ENCODE data around the gene LRRC4C.

The LRRC4C gene

DNA sequence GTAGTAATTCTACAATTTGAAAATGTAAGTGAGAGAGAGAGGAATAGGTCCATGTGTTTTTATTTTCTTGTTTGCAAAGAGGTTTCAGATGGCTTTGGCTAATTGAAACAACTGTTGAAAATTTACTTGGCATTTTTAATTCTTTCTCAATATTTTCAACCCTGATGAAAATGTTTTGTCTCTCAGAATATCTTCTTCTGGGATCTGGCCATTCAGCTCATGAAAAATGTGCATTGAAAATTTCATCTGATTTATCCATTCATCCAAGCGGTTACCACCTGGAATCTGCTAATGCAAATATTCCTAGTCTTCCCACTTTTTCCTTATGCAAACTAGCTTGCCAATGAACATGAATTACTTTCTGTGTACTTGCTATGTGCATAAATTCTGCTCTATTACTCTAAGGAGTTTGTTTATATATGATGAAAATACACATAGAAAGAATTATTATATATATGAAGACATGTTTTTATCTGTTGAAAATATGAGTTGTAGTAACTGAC lies 621.2 kb downstream of the LRRC4C start:
- DNase-seq: no peak

DNA sequence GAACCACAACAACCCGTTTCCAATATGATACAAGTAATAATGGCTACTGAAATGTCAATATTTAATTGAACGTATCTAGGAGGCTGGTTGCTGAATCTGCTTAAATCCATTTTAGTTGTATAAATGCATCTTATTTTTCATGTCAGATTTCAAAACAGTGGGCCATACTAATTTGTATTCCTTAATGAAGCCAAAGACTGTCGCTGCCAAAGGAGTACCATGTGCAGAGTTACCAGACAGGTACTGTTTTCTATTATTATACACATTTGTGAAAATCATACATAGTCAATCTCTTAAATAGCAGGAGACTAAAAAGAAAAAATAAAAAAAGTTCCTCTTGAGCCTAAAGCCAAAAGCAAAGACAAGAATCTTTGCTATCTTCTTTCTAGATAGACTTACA lies 632.3 kb downstream of the LRRC4C start:
- no peak for DNase-seq

DNA sequence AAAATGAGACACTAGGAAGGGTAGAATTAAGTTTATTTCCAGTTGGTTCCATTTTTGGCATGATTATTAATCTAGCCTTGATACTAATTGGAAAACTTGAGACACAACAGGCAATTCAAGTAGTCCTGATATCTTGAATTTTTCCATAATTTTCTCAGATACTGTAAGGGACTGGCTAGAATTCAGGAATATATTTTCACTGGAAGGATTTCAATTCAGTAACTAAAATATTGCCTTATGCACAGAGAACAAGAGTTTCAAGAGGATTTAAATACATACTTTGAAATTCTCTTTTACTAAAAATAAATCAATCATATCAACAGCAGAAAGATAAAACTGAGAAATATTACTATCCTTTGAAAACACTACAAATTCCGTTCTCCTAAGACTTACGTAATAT lies 632.9 kb downstream of the LRRC4C start:
- no peak for DNase-seq

DNA sequence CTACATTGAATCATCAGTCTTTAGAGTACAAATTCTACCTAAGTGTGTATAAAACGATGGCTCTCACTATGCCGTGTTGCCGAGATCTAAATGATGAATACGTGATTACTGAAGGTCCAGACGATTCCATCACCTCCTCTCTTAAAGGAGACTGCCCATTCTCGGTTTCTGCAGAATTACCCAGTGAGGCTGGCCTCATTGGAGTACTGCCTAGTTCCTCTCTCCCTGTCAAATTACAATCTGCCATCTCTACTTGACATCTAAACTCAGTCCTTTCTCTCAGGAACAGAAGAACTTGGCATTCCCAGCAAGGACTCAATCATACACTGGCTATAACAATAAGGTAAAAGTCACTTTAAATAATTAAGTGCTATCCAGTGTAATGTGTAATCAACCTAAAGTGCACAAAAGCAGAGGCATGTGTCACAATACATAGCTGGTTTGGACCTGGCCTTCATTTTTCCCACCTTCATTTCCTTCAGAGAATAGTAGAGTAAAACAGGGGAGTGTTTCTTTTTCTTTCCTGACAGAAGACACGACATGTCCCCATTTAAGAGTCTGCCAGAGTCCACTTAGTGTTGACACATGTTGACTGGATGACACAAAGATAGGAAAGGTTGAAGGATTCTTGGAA lies 634.1 kb downstream of the LRRC4C start:
- no peak for DNase-seq

DNA sequence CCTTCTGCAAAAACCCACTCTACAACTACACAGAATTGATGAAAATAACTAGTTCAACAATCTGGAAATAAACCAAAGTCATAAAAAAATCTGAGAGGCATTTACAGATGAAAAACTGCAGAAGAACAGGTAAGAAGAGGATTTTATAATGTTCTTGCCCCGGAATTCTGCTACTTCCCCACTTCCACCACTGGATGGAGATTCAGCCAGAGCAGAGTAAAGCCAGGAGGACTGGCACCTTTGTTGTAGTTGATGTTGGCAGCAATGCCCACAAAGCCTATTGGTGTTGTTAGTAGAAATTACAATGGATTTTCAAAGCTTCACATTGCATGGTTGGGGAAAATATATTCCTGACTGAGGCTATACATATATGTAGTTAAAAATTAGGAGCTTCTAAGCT lies 640.2 kb downstream of the LRRC4C start:
- no peak for DNase-seq

DNA sequence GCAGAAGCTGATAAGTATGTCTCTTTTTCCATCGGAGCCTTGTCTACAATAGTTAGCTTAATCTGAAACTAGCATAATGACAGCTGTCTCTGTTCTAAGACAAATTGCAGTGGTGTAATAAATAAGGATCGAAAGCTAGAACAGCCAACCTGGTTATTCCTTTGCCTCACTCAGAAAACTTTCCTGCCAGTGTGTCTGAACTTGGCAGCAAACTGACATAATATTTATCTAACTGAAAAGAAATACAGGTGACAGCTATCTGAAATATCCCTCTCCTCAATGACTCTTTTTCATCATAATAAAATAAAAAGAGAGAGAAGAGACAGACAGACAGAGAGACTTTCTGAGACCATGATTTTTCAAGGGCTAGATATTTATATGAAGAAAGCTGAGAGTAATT lies 642.5 kb downstream of the LRRC4C start:
- DNase-seq: no peak

DNA sequence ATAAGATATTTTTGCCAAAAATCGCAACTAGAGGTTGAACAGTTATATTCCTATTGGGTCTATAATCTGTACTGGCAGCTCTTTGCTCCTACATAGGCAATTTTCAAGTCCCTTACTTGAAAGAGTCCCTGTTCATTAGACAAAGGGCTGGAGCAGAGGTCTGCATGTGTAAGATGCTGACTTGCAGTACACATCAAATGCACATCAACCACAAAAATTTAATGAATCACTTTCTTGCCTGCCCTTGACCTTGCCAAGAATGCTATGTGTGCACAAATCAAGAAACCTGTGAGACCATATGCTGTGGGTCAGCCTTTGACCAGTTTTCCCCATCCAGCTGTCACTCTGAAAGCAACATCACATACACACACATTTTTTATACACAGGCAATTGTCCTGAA lies 661.5 kb downstream of the LRRC4C start:
- DNase-seq: no peak

DNA sequence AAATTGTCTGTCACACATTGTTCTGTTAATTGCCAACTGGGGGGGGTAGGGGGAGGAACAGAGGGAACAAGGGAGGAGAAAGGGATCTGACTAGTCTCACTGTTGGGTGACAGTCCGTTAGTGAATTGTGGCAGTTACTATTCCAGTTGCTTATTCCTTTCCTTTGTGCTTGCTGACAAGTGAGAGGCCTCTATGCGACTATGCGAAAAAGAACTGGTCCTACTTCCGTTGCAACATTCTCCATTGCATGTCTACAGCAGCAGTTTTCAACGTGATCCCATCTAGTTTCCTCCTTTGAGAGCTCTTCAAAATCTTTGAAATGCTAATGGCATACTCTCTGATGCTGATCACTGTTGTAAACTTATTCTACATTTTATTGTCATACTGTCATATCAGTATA lies 672.2 kb downstream of the LRRC4C start:
- no peak for DNase-seq

DNA sequence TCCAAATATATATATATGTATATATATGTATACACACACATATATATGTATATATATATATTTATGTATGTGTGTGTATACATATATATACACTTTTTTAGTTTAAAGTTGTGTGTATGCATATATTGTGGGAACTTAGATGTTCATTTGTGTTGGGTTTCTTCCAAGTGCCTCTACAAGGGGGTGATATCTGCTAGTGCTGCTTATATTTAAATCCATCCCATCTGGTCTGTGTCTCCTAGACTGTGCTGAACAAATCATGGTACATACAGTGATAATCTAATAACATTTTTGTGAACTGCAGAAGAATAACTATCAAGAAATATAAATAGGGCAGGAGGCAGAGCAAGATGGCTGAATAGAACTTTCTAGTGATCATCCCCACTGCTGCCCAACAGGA lies 696.4 kb downstream of the LRRC4C start:
- DNase-seq: no peak

DNA sequence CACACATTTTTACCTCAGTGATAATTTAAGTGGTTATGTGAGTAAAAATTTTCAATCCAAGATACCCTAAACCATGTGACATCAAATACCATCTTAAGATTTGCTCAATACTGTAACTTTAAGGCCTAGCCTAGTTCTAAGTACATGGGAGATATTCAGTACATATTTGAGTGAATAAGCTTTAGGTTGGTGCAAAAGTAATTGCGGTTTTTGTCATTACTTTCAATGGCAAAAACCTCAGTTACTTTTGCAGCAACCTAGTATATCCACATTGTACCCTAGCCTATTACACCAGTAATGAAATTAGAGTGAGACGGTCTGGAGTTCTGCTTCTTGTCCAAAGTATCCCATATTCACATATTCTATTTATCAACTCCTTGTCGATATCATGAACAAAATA lies 700.1 kb downstream of the LRRC4C start:
- no peak for DNase-seq

DNA sequence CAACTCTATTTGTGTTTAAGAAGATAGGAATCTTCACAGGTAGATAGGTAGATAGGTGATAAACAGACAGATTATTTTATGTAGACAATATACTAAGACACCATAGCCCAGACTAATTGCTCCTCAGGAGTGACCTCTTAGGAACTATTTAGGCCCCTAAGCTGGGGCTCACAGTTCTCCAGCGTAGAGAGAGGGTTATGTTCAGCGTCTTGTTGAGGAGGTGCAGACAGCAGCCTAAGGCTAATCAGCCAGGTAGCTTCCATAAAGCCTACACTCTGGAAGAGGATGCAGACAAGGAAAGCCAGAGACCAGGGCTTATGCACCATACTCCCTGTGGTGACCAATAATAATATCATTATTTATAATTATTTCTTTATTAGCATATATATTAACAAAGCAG lies 705.2 kb downstream of the LRRC4C start:
- DNase-seq: no peak

DNA sequence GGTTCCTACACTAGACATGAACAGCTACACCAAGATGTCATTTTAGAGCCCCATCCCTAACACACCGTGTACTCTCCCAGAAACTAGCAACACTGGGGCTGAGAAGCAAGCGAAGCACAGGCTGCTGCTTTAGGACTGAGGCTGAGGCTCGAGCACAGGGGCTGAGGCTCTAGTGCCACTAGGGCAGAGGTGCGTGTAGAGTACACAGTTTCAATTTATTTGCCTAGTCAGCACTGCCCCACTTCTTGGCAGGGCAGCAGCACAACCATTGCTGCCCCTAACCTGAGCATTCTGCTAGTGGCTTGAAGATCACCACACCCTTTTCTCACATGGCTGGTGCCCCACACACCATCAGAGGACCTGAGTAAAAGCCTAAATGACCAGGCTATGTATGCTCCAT lies 713.2 kb downstream of the LRRC4C start:
- DNase-seq: no peak

DNA sequence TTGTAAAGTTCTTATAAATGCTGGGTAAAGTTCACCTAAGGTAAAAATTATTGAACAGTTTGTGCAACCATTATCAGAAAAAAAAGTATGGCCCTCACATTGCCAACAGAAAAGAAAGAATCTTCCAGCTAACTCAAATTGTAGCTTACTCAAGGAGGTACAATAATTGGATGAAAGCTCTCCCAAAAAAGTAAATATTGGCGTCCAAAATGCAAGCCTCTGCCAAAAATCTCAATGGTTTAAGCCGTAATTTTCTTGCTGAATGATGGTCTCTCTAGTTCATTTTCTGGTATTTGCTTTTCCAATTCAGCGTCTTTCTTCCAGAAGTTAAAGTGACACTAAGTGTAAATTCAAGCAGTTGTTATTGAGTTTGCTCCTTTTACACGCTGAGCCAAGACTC lies 727.3 kb downstream of the LRRC4C start:
- no peak for DNase-seq

DNA sequence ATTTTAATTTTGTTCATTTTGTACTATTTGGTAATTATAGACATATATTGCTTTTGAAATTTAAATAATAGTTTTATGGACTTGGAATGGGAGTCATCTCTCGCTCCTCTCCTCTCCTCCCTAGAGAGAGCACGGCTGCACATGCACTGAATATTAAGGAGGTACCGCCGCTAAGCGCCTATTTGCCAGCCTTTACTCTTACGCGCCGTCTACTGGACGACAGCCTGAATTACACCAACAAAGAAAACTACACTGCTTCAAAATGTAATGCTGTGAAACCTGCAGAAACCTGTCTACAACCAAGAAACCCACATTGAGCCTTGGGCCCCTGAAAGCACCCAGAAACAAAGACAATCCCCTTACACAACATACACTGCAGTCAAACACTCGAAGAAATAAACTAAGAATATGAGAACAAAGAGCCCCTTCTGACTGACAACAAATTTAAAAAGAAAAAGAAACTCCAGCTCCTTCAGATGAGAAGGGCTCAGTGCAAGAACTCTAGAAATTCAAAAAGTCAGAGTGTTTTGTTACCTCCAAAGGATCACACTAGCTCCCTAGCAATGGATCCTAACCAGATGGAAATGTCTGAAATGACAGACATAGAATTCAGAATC lies 737.2 kb downstream of the LRRC4C start:
- DNase-seq: peak; percentile 57

DNA sequence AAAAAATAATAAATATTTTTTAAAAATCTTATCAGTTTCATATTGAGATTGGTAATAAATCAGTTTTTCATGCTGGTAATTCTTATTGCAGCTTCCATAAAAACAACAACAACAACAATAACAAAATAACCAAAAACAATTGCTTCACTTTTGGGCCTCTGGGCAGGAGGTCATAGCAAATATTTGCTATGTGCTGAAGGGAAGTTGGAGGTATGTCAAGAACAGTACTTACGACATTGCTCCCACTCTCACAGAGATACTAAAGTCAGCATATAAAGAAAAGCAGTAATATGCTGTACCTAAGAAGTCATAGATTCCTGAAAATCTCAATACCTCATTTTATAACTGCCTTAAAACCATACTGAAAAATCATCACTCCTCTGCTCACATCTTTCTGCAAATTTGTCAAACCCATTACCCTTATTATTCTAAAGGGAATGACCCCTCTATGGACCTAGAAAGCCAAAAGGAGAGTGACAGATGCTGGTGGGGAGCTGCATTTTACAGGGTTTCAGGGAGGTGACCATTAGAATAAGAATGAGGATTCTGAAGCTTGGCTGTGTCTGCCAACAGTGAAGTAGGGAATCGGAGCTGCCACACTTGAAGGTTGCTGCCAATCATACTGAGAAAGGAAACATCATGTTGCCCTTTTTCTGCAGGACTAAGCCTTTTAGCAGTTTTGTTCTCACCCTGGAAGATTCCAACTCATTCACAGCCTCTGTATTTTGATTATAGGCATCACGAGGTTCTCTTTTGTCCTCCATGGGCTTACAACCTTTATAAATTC lies 742.9 kb downstream of the LRRC4C start:
- no peak for DNase-seq

DNA sequence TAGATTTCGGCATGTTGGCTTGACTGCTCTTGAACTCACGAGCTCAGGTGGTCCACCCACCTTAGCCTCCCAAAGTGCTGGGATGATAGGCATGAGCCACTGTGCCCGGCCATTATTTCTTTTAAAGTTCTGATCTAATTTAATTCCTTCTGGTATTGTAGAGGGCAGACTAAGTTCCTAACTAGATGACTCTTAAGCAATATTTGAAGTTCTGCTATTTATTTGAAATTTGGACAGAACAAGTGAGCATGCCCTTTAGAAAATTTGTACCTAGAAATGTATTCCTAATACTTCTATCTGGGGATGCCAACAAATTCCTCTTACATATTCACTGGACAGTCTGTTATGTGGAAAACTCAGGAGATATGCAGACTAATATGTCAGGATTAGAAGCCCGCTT lies 746.4 kb downstream of the LRRC4C start:
- no peak for DNase-seq

DNA sequence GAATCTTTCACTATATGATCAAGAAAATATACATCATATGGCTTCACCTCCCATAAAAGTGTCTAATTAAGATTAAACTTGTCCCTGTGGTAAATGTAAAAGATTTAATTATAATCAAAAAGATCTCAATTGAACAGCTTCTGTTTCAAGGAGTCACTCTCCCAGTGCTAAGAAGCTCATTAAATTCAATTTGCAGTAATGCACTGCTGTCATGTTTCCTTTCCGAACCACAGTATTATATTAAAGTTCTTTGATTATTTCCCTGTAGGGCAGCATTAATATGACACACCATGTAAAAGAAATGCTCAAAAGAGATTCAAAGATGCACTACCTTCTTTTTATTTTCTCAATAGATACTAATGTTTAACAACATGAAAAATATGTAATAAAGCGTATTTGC lies 758.4 kb downstream of the LRRC4C start:
- no peak for DNase-seq

DNA sequence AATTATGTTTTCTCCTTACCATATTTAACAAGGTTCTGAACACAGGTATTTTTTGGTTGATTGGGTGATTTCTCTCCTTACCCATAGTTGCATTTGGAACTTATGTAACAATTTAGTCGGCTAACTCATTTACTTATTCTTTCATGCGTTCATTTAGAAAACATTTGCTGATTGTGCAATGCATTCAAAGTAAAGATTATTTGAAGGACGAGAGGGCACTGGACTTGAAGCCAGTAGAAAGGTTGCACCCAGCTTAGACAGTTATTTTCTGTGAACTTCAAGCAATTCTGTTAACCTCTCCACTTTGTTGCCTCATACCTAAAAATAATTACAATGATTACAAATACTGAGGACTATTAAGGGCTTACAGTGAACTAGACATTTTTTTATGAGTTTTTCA lies 769.6 kb downstream of the LRRC4C start:
- no peak for DNase-seq

DNA sequence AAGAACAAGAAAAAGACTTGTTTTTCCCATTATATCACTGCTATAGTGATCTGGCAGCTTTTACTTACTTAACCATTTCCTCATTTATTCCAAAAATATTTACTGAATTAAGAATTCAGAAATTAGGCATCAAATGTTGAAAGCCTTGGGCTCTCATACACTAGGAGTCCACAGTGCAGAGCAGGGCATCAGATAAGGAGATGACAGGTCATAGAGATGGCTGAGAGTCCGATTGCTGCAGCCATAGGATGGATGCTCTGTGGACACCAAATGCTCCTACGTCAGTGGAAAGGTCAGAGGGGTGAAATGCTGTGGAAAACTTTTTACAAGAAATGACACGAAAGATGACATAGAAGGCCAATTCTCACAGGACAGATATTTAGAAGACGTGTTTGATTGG lies 771.1 kb downstream of the LRRC4C start:
- no peak for DNase-seq

DNA sequence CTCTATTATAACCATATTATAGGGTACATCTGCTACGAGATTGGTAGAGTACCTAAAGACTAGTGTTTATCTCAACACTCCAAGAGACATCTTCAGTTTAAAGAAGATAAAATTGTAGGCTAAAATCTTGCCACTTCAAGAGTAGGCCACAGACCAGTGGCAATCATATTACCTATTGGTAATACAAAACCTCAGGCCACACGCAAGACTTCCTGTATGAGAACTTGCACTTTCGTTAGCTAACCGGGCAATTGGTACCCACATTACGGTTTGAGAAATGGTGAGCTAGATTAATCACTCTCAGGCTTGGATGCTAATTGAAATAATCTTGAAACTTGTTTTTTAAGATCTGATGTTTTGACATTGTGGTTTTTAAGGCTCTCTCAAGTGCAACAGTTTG lies 772.7 kb downstream of the LRRC4C start:
- no peak for DNase-seq

DNA sequence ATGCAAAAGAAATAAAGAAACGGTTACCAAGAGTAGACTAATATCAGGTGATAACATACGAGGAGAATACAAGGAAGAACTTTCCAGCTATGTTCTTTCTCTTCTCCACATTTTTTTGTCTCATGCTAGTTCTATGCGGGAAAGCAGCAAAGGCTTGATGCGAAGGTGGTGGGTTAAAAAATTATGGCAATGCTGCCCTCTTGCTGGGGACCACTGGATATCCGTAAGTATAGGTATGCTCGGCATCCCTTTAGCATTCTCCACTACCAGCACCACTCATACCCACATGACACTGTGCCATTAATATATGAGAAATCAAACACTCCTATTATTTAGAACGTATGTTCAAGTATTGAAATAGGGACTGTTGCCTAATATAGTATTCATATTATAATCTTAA lies 776.4 kb downstream of the LRRC4C start:
- peak; percentile 24 for DNase-seq

DNA sequence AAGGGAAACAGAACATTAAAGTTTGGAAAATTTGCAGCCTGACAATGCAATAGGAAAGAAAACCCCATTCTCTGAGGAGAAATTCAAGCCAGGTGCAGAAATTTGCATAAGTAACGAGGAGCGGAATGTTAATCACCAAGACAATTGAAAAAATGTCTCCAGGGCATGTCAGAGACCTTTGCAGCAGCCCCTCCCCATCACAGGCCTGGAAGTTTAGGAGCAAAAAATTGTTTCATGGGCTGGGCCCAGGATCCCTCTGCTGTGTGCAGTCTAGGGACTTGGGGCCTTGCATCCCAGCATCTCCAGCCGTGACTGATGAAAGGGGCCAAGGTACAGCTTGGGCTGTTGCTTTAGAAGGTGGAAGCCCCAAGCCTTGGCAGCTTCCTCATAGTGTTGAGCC lies 780.2 kb downstream of the LRRC4C start:
- DNase-seq: no peak

DNA sequence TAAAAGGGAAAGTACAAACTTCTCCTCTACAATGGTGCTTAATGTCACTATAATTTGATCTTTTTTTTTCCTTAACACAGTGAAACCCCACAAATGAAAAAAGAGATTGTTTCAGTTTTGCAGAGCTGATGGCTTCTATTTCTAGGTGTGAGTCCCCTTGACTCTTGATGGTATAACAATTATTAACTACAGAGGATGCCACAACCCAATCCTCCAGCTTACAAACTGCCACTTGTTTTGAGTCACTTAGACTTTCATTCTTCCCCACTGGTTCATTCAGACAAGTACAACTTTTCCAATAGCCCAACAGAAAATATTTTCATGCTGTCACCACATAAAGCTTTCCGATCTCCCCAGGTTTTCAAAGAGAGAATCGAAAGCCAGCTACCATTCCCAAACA lies 812.2 kb downstream of the LRRC4C start:
- DNase-seq: no peak

DNA sequence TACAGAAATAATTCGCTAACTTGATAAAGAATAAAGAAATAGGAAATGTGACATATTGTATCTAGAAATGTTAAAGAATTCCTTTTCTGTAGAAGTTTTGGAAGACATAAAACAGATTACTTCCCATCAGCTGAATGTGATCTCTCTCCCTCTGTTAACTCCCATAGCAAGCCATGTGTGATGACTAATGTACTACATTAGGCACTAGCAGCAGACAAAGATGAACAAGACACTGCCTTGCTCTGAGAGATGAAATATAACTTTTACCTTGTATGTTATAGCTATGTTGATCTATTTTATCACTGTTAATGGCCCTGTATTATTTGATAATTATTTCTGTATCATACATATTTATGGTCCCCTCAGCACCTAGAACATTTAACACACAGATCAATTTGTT lies 817.2 kb downstream of the LRRC4C start:
- no peak for DNase-seq
